NCI-H1105 (cell line): ENCODE measurements around the gene ANKS1B.
"Not testable (repeated sequence)": the region's sequence is repeated elsewhere in the genome, so short reads cannot be mapped to it uniquely, and the experiment has no call there.

Experiments used
- DNase-seq: peaks from one replicate; lab custom pipeline; 2025; lab: John Stamatoyannopoulos, UW

The ANKS1B gene

DNA sequence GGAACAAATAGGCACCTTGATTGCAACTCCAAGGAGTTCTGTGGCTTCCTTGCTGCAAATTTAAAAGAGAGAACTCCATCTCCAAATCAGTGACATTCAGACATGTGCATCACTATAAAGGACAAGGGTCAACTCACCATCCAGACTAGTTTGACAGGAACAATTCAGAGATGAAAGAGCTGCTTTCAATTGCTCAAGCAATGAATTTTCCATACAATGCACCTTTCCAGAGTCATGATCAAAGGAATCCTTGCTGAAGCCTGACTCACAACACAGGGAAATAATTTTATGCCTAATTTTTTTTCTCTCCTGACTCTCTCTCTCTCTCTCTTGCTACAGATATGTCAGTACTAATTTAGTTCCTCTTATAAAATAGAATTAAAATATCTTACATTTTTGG, 717.7 kb downstream of the ANKS1B start:
- no peak for DNase-seq

DNA sequence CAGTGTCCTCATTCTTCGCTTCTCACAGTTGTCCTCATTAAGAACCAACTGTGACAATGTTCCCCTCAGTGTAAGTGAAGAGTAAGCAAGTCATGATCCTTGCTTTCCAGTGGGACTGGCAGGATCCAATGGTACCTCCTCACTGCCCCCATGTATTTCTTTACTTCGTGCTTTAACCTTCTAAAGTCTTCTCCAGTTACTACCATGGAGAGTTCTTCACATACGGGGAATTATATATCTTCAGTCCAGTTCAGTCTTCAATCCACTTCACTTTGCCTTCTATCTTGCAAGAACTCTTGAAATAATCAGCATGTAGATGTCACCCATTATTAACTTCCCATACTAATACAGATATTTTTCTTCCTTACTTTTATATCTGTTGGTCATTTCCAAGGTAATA, 719.1 kb downstream of the ANKS1B start:
- DNase-seq: no peak

DNA sequence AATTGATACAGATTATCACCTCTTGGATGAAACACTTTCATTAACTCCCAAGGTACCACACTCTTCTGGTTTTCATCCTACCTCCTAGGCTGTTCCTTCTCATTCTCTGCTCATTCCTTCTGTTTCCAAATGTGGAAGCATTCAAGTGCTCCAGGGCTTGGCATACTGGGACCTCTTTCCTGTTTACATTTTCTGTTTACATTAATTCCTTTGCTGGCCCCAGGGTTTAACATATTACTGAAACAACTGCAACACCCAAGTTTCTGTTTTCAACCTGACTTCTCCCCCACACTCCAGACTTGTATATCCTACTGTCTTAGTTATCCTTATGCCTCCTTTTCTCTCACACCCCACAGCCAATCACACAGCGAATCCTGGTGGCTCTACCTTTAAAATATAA, 723.5 kb downstream of the ANKS1B start:
- DNase-seq: no peak

DNA sequence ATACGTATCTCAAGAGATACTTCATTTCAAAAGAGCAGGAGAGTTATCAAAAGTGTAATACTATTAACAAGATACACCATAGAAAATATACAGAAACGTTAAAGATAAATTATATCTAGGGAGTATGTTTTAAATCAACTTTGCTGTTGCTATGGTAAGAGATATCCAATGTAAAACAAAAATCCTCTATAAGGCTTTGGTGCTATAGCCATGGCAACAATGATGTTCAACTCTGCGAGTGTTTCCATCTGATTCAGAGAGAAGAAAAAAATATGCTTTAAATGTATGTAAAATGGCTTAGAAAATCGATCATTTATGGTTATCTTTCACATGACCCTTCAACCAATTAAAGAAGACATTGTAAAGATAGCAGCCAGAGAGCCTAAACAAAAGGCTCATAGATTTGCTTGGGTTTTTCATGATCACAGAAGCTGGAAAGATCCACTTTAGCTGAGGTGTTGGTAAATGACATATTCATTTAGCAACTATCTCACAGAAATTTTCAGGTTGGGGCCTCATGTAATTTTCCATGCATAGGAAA, 724.2 kb downstream of the ANKS1B start:
- no peak for DNase-seq

DNA sequence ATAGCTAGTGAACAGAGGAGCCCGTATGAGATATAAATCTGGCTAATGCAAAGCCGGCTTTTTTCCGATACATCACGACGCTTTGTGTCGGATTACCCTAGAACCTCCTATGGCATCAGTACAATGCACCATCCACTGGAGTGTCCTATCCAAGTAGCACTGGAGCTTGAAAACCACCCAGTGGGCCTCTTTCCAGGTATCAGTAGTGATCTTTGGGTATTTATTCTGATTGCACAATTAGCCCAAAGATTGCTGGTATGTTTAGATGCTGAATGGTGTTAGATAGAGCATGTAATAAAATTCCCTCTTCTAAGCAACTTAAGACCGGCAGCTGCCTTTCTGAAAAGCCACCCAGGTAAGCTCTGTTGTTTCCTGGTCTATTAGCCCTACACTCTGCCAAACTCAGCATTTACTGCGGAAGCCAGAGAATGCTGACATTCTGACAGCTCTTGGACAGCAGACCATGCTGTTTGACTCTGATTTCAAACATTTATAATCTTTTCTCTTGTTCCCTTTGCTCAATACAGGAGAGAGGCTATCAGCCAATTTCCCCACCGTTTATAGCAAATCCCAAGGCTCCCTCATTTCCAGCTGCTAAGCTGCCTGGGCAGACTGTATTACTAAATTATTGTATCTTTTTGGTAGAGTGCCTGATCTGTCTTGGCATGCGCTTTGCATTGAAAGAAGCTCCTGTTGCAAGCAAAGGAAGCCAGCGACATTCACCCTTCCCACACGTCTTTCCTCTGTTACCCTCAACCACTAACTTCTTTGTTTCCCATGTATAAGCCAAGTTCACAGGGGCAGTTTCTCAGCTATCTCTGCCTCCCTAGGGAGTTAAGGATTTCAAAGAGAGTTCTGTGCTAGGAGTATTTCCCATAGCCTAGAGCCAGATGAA, 725.4 kb downstream of the ANKS1B start:
- no peak for DNase-seq

DNA sequence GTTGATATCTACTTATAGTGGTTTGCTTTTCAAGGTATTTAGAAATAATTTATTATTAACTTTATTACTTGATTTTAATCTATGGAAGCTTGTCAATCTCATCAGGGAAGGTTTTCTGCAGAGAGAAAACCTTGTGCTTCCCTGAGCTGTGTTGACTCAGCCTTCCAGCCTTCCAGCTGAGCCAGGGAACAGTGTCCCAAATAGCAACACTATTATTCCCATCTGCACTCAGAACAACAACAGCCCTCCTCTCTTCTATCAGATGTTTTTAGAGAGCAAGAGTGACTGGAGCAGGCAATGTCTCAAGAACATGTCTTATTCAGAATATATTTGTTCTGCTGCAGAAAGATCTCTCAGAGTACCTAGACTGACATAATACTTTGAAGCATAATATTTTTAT, 727.1 kb downstream of the ANKS1B start:
- DNase-seq: no peak

DNA sequence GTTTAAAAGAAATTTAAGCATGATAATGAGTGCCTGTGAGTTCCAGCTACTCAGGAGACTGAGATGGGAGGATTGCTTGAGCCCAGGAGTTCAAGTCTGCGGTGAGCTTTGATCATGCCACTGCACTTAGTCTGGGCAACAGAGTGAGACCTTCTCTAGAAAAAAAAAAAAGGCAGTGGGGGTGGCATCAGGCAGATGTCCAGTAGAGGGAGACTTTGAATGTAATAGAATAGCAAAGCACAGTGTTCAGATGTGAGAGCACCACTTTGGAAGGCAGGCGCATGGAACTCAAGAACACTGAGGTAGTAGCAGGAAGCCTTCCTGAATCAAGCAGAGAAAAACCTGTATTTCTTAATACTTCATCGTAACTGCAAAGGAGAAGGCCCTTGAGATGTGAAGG, 731.7 kb downstream of the ANKS1B start:
- DNase-seq: no peak

DNA sequence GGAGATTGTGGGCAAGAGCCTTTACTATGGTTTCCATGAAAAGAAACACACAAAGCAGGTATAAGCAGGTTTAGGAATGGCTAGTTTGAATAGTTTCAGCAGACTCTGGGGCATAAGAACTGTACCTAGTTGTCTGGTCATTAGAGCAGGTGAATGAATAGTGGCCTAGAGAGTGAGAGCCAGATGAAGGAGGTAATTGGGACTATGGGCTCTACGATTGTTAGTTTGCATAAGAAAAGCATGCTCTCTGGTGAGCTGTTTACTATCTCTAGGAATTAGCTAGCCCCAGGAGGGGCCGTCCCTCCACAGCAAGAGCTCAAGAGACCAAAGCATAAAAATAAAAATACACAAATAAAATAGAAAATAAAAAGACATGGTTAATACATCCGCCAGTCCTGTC, 734.6 kb downstream of the ANKS1B start:
- no peak for DNase-seq

DNA sequence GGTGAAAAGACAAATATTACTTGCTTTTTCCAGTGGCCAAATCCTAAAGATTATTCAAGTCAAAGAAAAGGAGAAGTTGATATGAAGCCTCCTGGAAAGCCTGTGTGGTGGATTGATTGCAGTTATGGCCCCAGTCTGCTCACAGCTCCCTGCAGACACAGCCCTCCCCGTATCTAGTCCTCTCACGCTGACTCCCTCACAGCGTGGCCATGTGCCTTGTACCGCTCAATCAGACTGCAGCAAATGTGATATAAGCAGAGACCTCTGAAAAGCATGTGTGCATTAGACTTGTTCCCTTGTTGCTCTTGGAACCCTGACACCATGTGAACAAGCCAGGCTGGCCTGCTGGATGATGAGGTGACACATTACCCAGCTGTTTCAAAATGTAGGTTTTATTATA, 735.2 kb downstream of the ANKS1B start:
- DNase-seq: no peak

DNA sequence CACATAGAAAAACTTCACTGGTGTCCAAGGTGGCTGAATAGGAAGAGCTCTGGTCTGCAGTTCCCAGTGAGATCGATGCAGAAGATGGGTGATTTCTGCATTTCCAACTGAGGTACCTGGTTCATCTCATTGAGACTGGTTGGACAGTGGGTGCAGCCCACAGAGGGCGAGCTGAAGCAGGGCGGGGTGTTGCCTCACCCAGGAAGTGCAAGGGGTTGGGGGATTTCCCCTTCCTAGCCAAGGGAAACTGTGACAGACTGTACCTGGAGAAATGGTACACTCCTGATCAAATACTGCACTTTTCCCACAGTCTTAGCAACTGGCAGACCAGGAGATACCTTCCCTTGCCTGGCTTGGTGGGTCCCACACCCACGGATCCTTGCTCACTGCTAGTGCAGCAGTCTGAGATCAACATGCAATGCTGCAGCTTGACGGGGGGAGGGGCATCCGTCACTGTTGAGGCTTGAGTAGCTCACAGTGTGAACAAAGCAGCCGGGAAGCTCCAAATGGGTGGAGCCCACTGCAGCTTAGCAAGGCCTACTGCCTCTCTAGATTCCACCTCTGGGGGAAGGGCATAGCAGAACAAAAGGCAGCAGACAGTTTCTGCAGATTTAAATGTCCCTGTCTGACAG, 746.7 kb downstream of the ANKS1B start:
- not testable (repeated sequence) for DNase-seq

DNA sequence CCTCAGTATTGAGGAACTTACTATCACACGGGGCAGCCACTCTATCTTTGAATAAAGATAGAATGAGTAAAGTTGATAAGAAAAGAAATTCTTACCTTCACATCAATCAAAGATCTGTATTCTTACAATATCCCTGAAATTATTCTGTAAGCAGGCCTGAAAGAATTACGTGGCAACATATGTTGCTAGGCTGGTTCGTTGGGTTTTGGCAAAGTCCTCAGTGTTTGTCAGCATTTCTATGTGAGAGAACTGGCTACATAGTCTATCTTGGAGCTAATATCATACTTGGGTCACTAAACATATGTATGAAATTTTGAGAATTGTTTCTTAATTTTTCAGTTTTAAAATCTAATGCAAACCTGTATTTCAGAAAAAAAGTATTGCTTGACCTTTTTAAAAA, 749.4 kb downstream of the ANKS1B start:
- DNase-seq: no peak

DNA sequence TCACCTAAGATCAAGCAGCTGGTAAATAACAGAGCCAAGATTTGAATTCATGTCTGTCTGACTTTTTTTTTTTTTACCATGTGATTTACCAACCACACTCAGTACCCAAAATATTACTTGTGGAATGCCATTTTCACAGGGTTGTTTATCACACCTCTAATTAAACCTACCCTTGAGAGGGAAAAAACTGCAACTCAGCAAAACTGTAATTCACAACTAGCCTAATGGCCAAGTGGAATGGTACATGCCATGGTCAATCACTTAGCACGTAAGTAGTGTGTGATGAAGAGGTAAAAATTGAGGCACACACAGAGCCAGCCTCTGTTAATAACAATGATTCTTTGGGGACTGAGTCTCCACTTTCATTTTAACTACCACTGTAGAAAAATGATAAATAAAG, 750.0 kb downstream of the ANKS1B start:
- no peak for DNase-seq

DNA sequence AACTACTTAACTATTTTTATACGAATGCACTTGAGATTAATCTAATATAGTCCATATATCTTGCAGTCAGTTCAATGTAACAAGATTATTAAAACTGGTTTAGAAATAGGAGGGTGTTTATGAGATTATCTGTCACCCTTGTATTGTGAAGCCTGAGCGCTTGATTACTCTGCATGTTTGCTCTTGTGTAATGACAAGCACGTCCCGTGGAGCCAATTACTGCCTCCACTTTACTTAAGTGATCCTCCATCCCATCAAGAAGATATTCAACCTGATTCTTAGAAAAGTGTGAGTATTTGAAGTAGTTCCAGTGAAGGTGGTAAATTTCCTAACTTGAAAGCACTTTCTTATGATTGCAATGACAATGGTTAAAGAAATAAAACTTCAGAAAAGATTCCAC, 752.4 kb downstream of the ANKS1B start:
- DNase-seq: peak; percentile 48

DNA sequence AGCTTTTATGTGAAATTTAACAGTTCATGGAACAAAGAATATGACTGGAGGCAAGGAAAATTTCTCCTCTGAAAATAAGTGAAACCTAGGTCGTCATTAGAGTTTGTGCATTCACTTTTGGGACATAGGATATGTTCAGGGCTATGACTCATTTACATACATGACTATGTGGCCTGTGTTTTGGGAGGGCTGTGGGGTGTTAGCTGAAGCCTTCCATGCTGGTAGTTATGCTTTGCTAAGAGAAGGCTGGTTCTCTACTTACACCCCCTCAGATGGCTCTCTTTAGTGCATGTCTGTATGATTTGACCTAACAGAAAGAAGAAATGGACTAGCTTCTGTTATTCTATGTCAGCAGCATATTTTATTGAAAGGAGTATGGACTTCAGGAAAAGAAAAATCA, 753.7 kb downstream of the ANKS1B start:
- DNase-seq: no peak

DNA sequence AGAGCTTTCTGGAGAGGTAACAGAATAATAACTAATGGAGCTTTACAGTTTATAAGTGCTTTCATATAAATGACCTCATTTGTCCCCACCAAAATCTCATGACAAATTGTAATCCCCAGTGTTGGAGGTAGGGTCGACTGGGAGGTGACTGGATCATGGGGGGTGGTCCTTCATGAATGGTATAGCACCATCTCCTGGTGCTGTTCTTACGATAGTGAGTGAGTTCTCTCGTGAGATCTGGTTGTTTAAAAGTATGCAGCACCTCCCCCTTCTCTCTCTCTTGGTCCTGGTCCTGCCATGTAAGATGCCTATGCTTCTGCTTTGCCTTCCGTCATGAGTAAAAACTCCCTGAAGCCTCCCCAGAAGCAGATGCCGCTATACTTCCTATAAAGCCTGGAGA, 760.5 kb downstream of the ANKS1B start:
- no peak for DNase-seq

DNA sequence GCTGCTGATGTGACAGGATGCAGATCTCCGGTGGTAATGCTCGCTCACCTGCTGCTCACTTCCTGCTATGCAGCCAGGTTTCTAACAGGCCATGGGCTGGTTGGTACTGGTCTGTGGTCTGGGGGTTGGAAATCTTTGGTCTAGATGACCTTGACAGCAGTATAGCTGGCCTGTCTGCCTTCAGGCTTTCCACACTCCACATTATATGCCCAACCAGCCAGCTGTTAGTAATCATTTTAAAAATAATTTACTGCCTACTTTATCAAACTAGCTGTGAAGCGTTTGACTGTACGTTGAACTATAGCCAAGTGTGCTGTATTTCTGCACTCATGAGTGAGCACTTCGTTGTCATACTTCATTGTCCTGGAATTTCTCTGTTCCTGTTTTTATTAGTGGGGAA, 761.2 kb downstream of the ANKS1B start:
- DNase-seq: no peak

DNA sequence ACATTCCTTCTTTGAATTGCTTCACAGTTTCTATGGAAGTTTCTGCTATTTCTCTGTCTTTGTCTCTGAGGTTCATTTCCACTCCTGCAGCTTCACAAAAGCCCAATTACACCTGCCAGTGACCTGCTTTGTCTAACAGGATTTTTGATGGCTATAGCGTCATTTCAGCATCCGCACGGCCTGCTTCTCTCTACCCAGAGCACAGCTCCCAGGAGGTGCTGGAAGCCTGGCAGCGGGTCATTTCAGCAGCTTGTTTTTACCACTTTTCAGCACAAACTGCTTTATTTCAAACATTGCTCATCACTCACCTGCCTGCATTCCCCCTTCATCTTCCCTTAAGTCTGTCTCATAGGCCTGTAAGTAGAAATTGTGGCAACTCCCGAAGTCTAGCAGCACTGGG, 771.7 kb downstream of the ANKS1B start:
- no peak for DNase-seq

DNA sequence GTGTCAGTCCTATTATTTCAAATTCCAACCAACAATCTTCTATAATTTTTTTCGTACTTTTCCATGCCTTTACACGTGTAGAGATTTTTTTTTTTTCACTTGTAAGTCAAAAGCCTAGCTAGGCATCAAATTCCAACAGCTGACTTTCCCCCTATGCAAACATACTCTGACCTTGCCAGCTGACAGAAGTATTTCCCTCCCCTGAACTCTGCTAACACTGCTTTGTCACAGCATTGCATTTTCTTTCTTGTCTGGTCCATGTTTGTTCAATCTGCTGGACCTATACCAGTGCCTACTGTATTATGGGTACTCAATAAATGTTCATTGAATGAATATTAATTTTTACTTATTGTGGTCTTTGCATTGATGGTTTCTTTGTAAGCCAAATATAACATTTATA, 772.5 kb downstream of the ANKS1B start:
- no peak for DNase-seq

DNA sequence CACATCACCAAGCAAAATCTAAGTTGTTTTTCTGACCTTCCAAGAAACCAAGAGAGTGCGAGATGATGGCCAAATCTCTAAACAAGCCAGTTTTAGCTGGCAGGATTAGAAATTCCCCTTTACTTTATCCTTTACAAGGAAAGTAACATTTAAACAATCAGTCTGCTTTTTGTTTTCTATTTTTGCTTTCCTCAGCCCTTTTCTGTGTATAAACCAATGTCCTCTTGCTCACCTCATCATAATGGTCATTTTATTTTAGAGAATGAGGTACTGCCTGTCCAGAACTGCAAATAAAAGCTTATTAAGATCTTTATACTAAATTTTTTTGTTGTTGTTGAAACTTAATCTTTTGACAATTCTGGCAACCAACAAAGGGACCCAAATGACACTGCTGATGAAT, 779.6 kb downstream of the ANKS1B start:
- DNase-seq: no peak

DNA sequence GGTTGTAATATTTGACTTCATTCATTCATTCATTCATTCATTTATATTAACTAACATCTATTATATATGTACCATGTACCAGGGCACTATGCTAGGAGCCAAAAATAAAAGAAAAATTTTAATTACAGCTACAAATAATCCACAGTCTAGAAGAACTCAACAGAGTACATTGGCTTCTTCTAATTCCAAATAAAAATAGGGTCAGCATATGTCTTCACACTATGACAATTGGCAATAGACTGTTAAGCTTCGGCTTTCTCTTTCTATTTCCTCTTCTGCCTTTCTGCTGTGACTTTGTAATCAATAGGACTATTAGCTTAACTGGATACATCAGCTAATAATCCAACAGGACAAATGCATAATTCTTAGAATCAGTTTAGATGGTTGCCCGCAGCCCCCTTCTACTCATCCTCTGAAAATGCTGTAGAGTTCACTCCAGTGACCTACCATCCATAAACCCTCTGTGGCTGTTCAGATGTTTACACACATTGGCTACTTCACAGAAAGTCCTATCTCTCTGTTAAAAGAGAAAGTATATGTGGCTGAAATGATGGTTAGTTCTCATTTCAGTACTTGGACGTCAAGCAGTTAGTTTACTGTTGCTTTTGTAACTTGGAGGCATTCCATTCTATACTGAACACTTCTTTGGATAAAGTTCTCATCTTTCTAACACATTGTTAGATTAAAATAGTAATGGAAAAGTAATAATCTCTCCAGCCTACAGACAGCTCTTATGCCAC, 782.7 kb downstream of the ANKS1B start:
- no peak for DNase-seq

DNA sequence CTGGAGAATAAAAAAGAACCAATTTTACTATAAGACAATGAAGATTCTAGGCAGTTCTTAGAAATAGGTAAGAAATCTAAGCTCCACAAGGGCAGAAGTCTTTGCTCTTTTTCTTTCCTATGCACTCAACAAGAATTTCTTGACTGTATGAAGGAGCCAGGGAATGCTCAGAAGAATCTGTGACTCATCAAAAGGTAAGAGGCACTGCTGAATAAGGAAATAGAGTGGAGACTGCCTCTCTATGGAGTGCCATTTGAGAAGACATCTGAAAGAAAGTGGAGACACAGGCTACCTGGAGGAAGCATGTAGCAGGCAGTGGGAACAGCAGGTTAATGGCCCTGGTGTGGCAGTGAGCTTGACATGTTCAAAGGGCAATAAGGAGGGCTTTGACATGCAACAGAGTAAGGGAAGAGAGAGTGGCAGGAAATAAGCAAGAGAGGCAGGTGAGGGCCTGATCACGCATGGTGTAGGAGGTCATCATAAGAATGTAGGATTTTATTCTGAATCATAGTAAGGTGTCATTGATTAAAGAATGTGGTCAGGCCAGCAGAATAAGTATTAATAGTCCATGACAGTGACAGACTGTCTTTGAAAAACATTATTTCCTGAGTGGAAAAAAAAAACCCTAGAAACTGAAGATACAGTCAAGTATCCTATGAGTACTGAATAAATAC, 783.9 kb downstream of the ANKS1B start:
- no peak for DNase-seq

DNA sequence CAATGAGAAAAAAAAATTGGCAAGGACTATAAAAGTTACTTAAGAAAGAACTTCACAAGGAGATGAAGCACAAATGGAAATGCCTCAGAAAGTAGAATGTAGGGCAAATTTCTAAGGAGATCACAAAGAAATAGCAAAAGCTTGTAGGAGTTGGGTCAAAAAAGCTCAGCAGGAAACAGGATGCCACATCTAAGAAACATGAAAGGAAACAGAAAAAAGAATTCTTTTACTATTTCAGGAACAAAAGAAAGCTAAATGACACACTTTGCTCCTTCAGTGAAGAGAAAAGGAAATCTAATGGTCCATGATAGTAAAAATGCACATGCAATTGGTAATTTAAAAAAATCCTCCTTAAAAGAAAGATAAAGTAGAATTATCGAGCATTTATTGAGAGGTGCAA, 789.3 kb downstream of the ANKS1B start:
- no peak for DNase-seq
